HG02763 (cell line): ENCODE data around the gene SCAMP2.

Experiments used
- ATAC-seq: cut with Tn5 transposase; IDR thresholded peaks from one replicate; pipeline ENCODE4 v1.9.1; 2021; ENCODE audit warnings: mild to moderate bottlenecking, moderate library complexity; ENCODE audit not compliant: unreplicated experiment

The SCAMP2 gene

GRCh38 chr15:74799255-74799855, 73.8 kb downstream of the SCAMP2 start:
- no peak for ATAC-seq

GRCh38 chr15:74798388-74799254, 74.5 kb downstream of the SCAMP2 start:
- ATAC-seq = no peak

GRCh38 chr15:74795966-74796625, 77.1 kb downstream of the SCAMP2 start:
- no peak for ATAC-seq

GRCh38 chr15:74794970-74795349, 78.2 kb downstream of the SCAMP2 start:
- ATAC-seq = no peak

GRCh38 chr15:74794248-74794969, 78.8 kb downstream of the SCAMP2 start:
- no peak for ATAC-seq
